ENCODE measurements around the gene TRAF1. TPM values are rescaled to one million over a fixed set of nuclear protein-coding genes. Genes with fewer than 3 reads are reported as not detected.
A peak's percentile ranks its signal among the peaks of the same experiment; 100 is the strongest.

The TRAF1 gene, protein sequence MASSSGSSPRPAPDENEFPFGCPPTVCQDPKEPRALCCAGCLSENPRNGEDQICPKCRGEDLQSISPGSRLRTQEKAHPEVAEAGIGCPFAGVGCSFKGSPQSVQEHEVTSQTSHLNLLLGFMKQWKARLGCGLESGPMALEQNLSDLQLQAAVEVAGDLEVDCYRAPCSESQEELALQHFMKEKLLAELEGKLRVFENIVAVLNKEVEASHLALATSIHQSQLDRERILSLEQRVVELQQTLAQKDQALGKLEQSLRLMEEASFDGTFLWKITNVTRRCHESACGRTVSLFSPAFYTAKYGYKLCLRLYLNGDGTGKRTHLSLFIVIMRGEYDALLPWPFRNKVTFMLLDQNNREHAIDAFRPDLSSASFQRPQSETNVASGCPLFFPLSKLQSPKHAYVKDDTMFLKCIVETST
- total RNA-seq (2016; rRNA removed; fragmentation: Illumina TruSeq; extraction: Trizol) (0.11 and 0.44 TPM in 2 replicates), polyA plus RNA-seq (2011; rRNA removed) (1.0 and 1.8 TPM in 2 replicates), polyA minus RNA-seq (2011; rRNA and poly(A)+ RNA removed; ENCODE audit: low replicate concordance) (0.91 and 1.4 TPM in 2 replicates), Bru-seq, nascent RNA (percentile 34 among the genes with signal in this experiment), BruChase-seq, experiment 1, labeled RNA remaining after a 6-hour chase (percentile 33 among the genes with signal in this experiment), BruChase-seq, experiment 2, labeled RNA remaining after a 2-hour chase (percentile 36 among the genes with signal in this experiment)
- total RNA-seq (2016; cell fraction: cytosol; rRNA removed; fragmentation: Illumina TruSeq; extraction: Trizol; ENCODE audit: low read depth), result 0.09 and 0.10 TPM in 2 replicates
- 0.25 and 0.39 TPM in 2 replicates for total RNA-seq (2016; cell fraction: insoluble cytoplasmic fraction; rRNA removed; fragmentation: Illumina TruSeq; extraction: Trizol)
- total RNA-seq (2016; cell fraction: membrane; rRNA removed; fragmentation: Illumina TruSeq; extraction: Trizol), result 0.09 and 0.21 TPM in 2 replicates
- total RNA-seq (2016; cell fraction: nucleus; rRNA removed; fragmentation: Illumina TruSeq; extraction: Trizol), result 0.75 and 0.87 TPM in 2 replicates
- polyA plus RNA-seq (2011; cell fraction: cytosol; rRNA removed), result 0.48 and 0.60 TPM in 2 replicates
- 5.5 and 7.6 TPM in 2 replicates for polyA plus RNA-seq (2011; cell fraction: nucleus; rRNA removed)
- polyA plus RNA-seq (2012), result 0.59 and 0.96 TPM in 2 replicates
- polyA plus RNA-seq (2016; cell fraction: cytosol; fragmentation: Illumina TruSeq; extraction: Trizol; ENCODE audit: low read depth), result 0.07 and 0.10 TPM in 2 replicates
- 0.19 and 0.26 TPM in 2 replicates for polyA plus RNA-seq (2016; cell fraction: insoluble cytoplasmic fraction; fragmentation: Illumina TruSeq; extraction: Trizol; ENCODE audit: low read depth)
- 0.09 and 0.19 TPM in 2 replicates for polyA plus RNA-seq (2016; cell fraction: membrane; fragmentation: Illumina TruSeq; extraction: Trizol; ENCODE audit: low read depth)
- polyA plus RNA-seq (2016; cell fraction: nucleus; fragmentation: Illumina TruSeq; extraction: Trizol; ENCODE audit: insufficient read depth, low read depth), result 2.2 TPM in 2 replicates
- polyA minus RNA-seq (2011; cell fraction: cytosol; rRNA and poly(A)+ RNA removed), result 0.09 and 0.20 TPM in 2 replicates
- 3.5 and 3.7 TPM in 2 replicates for polyA minus RNA-seq (2011; cell fraction: nucleus; rRNA and poly(A)+ RNA removed)
- long read RNA-seq, experiment 1, result 0 reads
- long read RNA-seq, experiment 2, result 0 reads

DNA sequence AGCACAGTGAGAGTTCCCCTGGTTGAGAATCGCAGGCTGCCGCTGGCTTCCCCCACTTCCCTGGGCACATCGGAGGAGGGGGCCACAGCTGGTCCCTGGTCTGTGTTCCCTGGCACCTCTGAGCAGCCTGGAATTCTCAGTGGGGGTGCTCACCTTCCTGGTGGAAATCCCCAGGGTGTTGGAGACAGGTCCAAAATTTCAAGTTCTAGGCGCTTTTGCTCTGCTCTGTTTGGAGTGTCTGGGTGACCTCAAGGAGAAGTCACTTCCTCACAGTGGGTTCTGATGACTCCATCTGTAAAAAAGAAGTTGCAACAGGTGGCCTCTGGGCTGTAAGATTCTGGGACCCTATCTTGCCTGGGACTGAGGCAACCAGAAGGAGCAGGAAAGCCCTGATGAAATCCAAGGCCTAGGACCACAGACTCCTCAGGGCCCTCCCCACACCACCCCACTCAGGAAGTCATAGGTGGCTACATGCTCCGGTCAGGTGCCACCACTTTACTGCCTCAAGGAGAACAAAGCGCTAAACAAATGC, at the start of gene TRAF1:
Gene TRAF1 (minus strand): TSS at position 400 of the 532 bp plus-strand sequence. CDS start 721 bp downstream, outside the sequence.
- in situ Hi-C loops (cut with HindIII; ENCODE audit: extremely low pct_ligation_motif_present, low pct_unique_long_range_greater_than_20kb), result no loop called here
- ATAC-seq (no peak), FAIRE-seq (no peak), DNase-seq (ENCODE audit: low spot score) (no peak)
- peaks cover 26% of the 10 kb centered on the region for H3K4me1 ChIP-seq (ENCODE audit: insufficient read depth, low read length)
- no peaks in the 10 kb centered on the region for H4K20me1 ChIP-seq (ENCODE audit: insufficient read depth, low read length)
- ChIA-PET POLR2A (no interaction called here), CTCF (ENCODE audit: low intra/inter-chr PET ratio, low total read pairs) (no interaction called here)
- TF ChIP-seq ZC3H13 (CRISPR knock-in tag; IDR thresholded peaks at IDR 0.05) (no peak), ZNF331 (CRISPR knock-in tag; IDR thresholded peaks at IDR 0.05) (no peak), ZSCAN31 (CRISPR knock-in tag; IDR thresholded peaks at IDR 0.05; ENCODE audit: low read depth) (no peak), ZNF615 (CRISPR knock-in tag; IDR thresholded peaks at IDR 0.05; ENCODE audit: borderline replicate concordance) (no peak), PITX1 (CRISPR knock-in tag; IDR thresholded peaks at IDR 0.05) (no peak), TRIM24 (CRISPR knock-in tag; IDR thresholded peaks at IDR 0.05) (no peak), NKX3-1 (CRISPR knock-in tag; IDR thresholded peaks at IDR 0.05) (no peak), HIVEP1 (CRISPR knock-in tag; IDR thresholded peaks at IDR 0.05) (no peak), ZNF282 (IDR thresholded peaks at IDR 0.05; ENCODE audit: partially characterized antibody) (no peak), HDAC6 (IDR thresholded peaks at IDR 0.05; ENCODE audit: low read depth, low read length) (no peak), ZNF761 (CRISPR knock-in tag; conservative IDR thresholded peaks at IDR 0.05) (no peak), FLYWCH1 (CRISPR knock-in tag; IDR thresholded peaks at IDR 0.05) (no peak)
- TF ChIP-seq, protein P1, sequence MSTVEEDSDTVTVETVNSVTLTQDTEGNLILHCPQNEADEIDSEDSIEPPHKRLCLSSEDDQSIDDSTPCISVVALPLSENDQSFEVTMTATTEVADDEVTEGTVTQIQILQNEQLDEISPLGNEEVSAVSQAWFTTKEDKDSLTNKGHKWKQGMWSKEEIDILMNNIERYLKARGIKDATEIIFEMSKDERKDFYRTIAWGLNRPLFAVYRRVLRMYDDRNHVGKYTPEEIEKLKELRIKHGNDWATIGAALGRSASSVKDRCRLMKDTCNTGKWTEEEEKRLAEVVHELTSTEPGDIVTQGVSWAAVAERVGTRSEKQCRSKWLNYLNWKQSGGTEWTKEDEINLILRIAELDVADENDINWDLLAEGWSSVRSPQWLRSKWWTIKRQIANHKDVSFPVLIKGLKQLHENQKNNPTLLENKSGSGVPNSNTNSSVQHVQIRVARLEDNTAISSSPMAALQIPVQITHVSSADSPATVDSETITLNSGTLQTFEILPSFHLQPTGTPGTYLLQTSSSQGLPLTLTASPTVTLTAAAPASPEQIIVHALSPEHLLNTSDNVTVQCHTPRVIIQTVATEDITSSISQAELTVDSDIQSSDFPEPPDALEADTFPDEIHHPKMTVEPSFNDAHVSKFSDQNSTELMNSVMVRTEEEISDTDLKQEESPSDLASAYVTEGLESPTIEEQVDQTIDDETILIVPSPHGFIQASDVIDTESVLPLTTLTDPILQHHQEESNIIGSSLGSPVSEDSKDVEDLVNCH (CRISPR knock-in tag; IDR thresholded peaks at IDR 0.05), result no peak
- TF ChIP-seq, protein P2, sequence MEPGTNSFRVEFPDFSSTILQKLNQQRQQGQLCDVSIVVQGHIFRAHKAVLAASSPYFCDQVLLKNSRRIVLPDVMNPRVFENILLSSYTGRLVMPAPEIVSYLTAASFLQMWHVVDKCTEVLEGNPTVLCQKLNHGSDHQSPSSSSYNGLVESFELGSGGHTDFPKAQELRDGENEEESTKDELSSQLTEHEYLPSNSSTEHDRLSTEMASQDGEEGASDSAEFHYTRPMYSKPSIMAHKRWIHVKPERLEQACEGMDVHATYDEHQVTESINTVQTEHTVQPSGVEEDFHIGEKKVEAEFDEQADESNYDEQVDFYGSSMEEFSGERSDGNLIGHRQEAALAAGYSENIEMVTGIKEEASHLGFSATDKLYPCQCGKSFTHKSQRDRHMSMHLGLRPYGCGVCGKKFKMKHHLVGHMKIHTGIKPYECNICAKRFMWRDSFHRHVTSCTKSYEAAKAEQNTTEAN (CRISPR knock-in tag; conservative IDR thresholded peaks at IDR 0.05), result no peak
- H3K27me3 ChIP-seq (ENCODE audit: control insufficient read depth in 1 of 2, insufficient read depth in 2 of 2, low read length in 2 of 2), result peaks cover 2 to 17% of the 10 kb centered on the region in 2 experiments; a peak in 2 of 5 replicates
- H3K27ac ChIP-seq (ENCODE audit: extremely low read length, insufficient read depth, low read length), result no peak within 1 kb of the TSS
- no peak within 1 kb of the TSS for H3K4me3 ChIP-seq (replicated peaks in 1 of 3; ENCODE audit: insufficient read depth in 1 of 3, low read depth in 2 of 3, low read length in 3 of 3)
- H3K4me2 ChIP-seq (ENCODE audit: low read depth, low read length), result no peak within 1 kb of the TSS
- no peak within 1 kb of the TSS for H2AFZ ChIP-seq (ENCODE audit: low read length)
- WGBS (ENCODE audit: low lambda C conversion rate), result 64% methylated on average over 6 of the region's 6 CpGs
- no peaks in the 10 kb centered on the region for H3K79me2 ChIP-seq (ENCODE audit: insufficient read depth, low read length)
- intact Hi-C loops (cut with micrococcal nuclease; ENCODE audit: unreplicated experiment), result loop anchor here (5.0 kb wide), 1 partner anchor 34 kb away; no protein-coding TSS in a partner anchor
- BruUV-seq (replicated peaks), result no TSS peak
- H3K9me3 ChIP-seq (ENCODE audit: low read length), result no peaks in the 10 kb centered on the region
- no peaks in the 10 kb centered on the region for H3K36me3 ChIP-seq (replicated peaks in 1 of 2; ENCODE audit: control insufficient read depth in 1 of 2, insufficient read depth in 2 of 2, low read length in 2 of 2)
- H3K9ac ChIP-seq (ENCODE audit: insufficient read depth, low read depth, low read length), result no peak within 1 kb of the TSS

Measured in HepG2 (cell line).